Measurements from ENCODE around the gene JMJD4. TPM values are rescaled to one million over a fixed set of nuclear protein-coding genes. Genes with fewer than 3 reads are reported as not detected.

JMJD4 gene
- total and polyA plus RNA-seq, 2 of the 8 experiments (the other 6 are each of a cell fraction or from before 2014, with no cell fraction given), result 13.2 to 23.3 TPM

- H3K4ac ChIP-seq (replicated peaks; ENCODE audit: insufficient read length, low read depth, low read length), result no peak overlapping the region
- H2AFZ ChIP-seq (ENCODE audit: low read length), result no peak overlapping the region
- H3K14ac ChIP-seq (ENCODE audit: insufficient read length), result no peak overlapping the region
- H3K4me3 ChIP-seq (ENCODE audit: extremely low read depth in 1 of 4, insufficient read depth in 2 of 4, low read depth in 3 of 4, low read length in 4 of 4), result no peak overlapping the region
- no peak overlapping the region; a peak in 1 of 7 replicates for H3K9ac ChIP-seq (replicated peaks in 1 of 4; ENCODE audit: extremely low read depth in 1 of 4, low read depth in 3 of 4, low read length in 3 of 4)
- H3K79me2 ChIP-seq (ENCODE audit: control insufficient read depth in 1 of 2, insufficient read depth in 2 of 2, low read length in 2 of 2), result peaks cover 0 to 11% of the 10 kb centered on the region in 2 experiments; a peak in 1 of 4 replicates
- no peaks in the 10 kb centered on the region for H3K27me3 ChIP-seq (replicated peaks in 1 of 4; ENCODE audit: control insufficient read depth in 3 of 4, extremely low read depth in 1 of 4, insufficient read depth in 3 of 4, low read length in 3 of 4)
- H4K8ac ChIP-seq (ENCODE audit: extremely low read depth, insufficient read depth, low read length), result no peak overlapping the region
- no peak overlapping the region for H2BK12ac ChIP-seq (ENCODE audit: low read depth, low read length)
- H2BK20ac ChIP-seq (ENCODE audit: low read length), result no peak overlapping the region
- CTCF ChIA-PET (ENCODE audit: partially characterized antibody), result interaction anchor here (1.0 to 2.8 kb wide), 7 partner anchors 13 to 186 kb away, joined by 3 to 18 read pairs (median 3); no protein-coding TSS in a partner anchor
- H4K20me1 ChIP-seq (replicated peaks in 1 of 2; ENCODE audit: control insufficient read depth in 1 of 2, insufficient read depth in 2 of 2, low read length in 2 of 2), result peaks cover 6 to 22% of the 10 kb centered on the region in 2 experiments
- FAIRE-seq, result no peak
- H4K5ac ChIP-seq (ENCODE audit: insufficient read length, low read depth, low read length), result no peak overlapping the region
- POLR2A ChIA-PET (ENCODE audit: partially characterized antibody), result interaction anchor here (1.5 kb wide), 1 partner anchor 34 kb away, joined by 3 read pairs; no protein-coding TSS in a partner anchor
- H3K4me1 ChIP-seq (replicated peaks in 1 of 4; ENCODE audit: control insufficient read depth in 3 of 4, insufficient read depth in 4 of 4, low read length in 3 of 4), result peaks cover 0 to 5% (median under 1%) of the 10 kb centered on the region in 4 experiments; a peak in 3 of 7 replicates
- no peak overlapping the region for H3K23ac ChIP-seq (ENCODE audit: insufficient read length)
- H3K79me1 ChIP-seq (ENCODE audit: low read depth, low read length), result peaks cover 2% of the 10 kb centered on the region; the same call in 1 of the 2 replicates
- H3K56ac ChIP-seq (replicated peaks; ENCODE audit: insufficient read length, low read depth, low read length), result no peak overlapping the region
- H3K18ac ChIP-seq (ENCODE audit: extremely low read depth, low read length), result no peak overlapping the region
- no peaks in the 10 kb centered on the region for H3K9me3 ChIP-seq (ENCODE audit: insufficient read depth in 2 of 2, low read depth in 1 of 2, low read length in 1 of 2)
- no peak overlapping the region for H4K91ac ChIP-seq (replicated peaks; ENCODE audit: insufficient read length, low read length)
- H2BK120ac ChIP-seq (replicated peaks; ENCODE audit: low read depth, low read length), result no peak overlapping the region
- H2AK5ac ChIP-seq (ENCODE audit: low read depth, low read length), result no peak overlapping the region
- H3K23me2 ChIP-seq (ENCODE audit: low read depth, low read length), result no peaks in the 10 kb centered on the region
- H3K27ac ChIP-seq (ENCODE audit: low read depth, low read length), result no peak overlapping the region
- no peak overlapping the region for H3K4me2 ChIP-seq (ENCODE audit: insufficient read depth in 1 of 2, low read depth in 2 of 2, low read length in 2 of 2)
- WGBS, 2 experiments (ENCODE audit: extremely low coverage in 1 of 2, insufficient coverage in 1 of 2, insufficient read length in 1 of 2, insufficient replicate concordance in 2 of 2, low coverage in 1 of 2, low lambda C conversion rate in 2 of 2, missing lambda C conversion rate in 1 of 2), result 89% methylated on average over 17 of the region's 19 CpGs; no CpG with 5 or more reads in 1 of the 2 experiments
- no peak for DNase-seq (ENCODE audit: low read depth in 1 of 2, low spot score in 2 of 2)
- no peak overlapping the region for H2BK15ac ChIP-seq (ENCODE audit: low read length)
- no peak overlapping the region for H2BK5ac ChIP-seq (ENCODE audit: low read depth, low read length)
- H3K36me3 ChIP-seq (ENCODE audit: control insufficient read depth in 2 of 4, insufficient read depth in 4 of 4, low read length in 3 of 4), result peaks cover 6 to 24% (median 17%) of the 10 kb centered on the region in 4 experiments; a peak in 6 of 8 replicates
- no peak for TF ChIP-seq FOSL1 (IDR thresholded peaks at IDR 0.05; ENCODE audit: insufficient read depth, low read depth, low read length)
- no peak for TF ChIP-seq ASH2L (IDR thresholded peaks at IDR 0.05; ENCODE audit: low read length)
- TF ChIP-seq EZH2 (IDR thresholded peaks at IDR 0.05; ENCODE audit: low read depth, low read length, severe bottlenecking), result no peak
- TF ChIP-seq CBX8 (IDR thresholded peaks at IDR 0.05; ENCODE audit: borderline replicate concordance, low read depth, low read length), result no peak
- TF ChIP-seq YY1 (IDR thresholded peaks at IDR 0.05; ENCODE audit: low read depth, low read length), result no peak
- TF ChIP-seq CTBP2 (IDR thresholded peaks at IDR 0.05; ENCODE audit: borderline replicate concordance, insufficient read depth, insufficient read length, low read length), result no peak
- TF ChIP-seq ZNF274 (IDR thresholded peaks at IDR 0.05; ENCODE audit: borderline replicate concordance, extremely low read depth, low read length), result no peak
- no peak for TF ChIP-seq CREB1 (IDR thresholded peaks at IDR 0.05)
- no peak for TF ChIP-seq SUZ12 (IDR thresholded peaks at IDR 0.05; ENCODE audit: low read length)
- TF ChIP-seq SIN3A (conservative IDR thresholded peaks at IDR 0.05 in 1 of 2, IDR thresholded peaks at IDR 0.05 in 1 of 2; ENCODE audit: low read depth in 1 of 2, low read length in 2 of 2), result no peak
- no peak for TF ChIP-seq EP300 (IDR thresholded peaks at IDR 0.05; ENCODE audit: borderline replicate concordance in 1 of 2, low read depth in 2 of 2, low read length in 2 of 2)
- no peak for TF ChIP-seq JUND (IDR thresholded peaks at IDR 0.05; ENCODE audit: low read length)
Measured at GRCh38 chr1:227766653-227767277, 31.7 kb upstream of the JMJD4 start.

Data from H1 (cell line).